Kidney (tissue), 14 donors: Measurements from ENCODE around the gene FLRT1. TPM values are rescaled to one million over a fixed set of nuclear protein-coding genes. Genes with fewer than 3 reads are reported as not detected.

Experiments used
- DNase-seq, 5 donors: peaks; one replicate each; pipeline ENCODE4 v3.0.0-alpha.2; 2013 to 2020
- FAIRE-seq: peaks from 2 replicates; lab custom pipeline; 2012; peaks lifted over from hg19 to GRCh38; lab: Jason Lieb, UNC
- H3K27ac ChIP-seq, 2 donors: one replicate each; pipeline ENCODE4 v1.7.0; 2013; ENCODE audit warnings: low read depth in 2 of 2, low read length in 2 of 2, inconsistent platforms in 1 of 2
- H3K27me3 ChIP-seq: one replicate; pipeline ENCODE4 v1.7.1; 2013; ENCODE audit warnings: low read length, inconsistent platforms; ENCODE audit not compliant: control insufficient read depth, insufficient read depth
- H3K36me3 ChIP-seq, 3 donors: one replicate each; pipeline versions ENCODE4 v1.7.0 to v1.7.1; 2013; ENCODE audit warnings: low read length in 3 of 3, control low read depth in 1 of 3, inconsistent platforms in 1 of 3; ENCODE audit not compliant: insufficient read depth in 3 of 3, control insufficient read depth in 2 of 3
- H3K4me1 ChIP-seq, 3 donors: one replicate each; pipeline versions ENCODE4 v1.7.0 to v1.7.1; 2013; ENCODE audit warnings: low read length in 3 of 3, inconsistent platforms in 1 of 3, low read depth in 1 of 3; ENCODE audit not compliant: control insufficient read depth in 2 of 3, insufficient read depth in 2 of 3
- H3K4me3 ChIP-seq, 3 donors: one replicate each; pipeline versions ENCODE4 v1.7.0 to v1.8.1; 2013; ENCODE audit warnings: low read length in 3 of 3, control low read depth in 1 of 3, inconsistent platforms in 1 of 3
- H3K9ac ChIP-seq, 3 donors: one replicate each; pipeline versions ENCODE4 v1.7.0 to v1.7.1; 2013; ENCODE audit warnings: low read length in 3 of 3, control low read depth in 1 of 3, inconsistent platforms in 1 of 3
- H3K9me3 ChIP-seq, 3 donors: one replicate each; pipeline versions ENCODE4 v1.7.0 to v1.7.1; 2013; ENCODE audit warnings: low read length in 3 of 3, control low read depth in 1 of 3, inconsistent platforms in 1 of 3; ENCODE audit not compliant: control insufficient read depth in 2 of 3, insufficient read depth in 1 of 3
- intact Hi-C: fragments of 100-400 bp; cut with DNase I; formaldehyde crosslinking; loops from one replicate; pipeline ENCODE4 v1.11.1; 2022
- polyA plus RNA-seq: library from polyadenylated mRNA; stranded (reverse); fragments of 350-450 nt; fragmentation: Illumina TruSeq; extraction: RNeasy Lipid Tissue Mini Kit (QIAGEN cat#74804); gene quantifications from one replicate; pipeline ENCODE4 v1.2.3, GENCODE V29; 2014; ENCODE audit warnings: low read depth, low replicate concordance; ENCODE audit not compliant: insufficient read depth
- total RNA-seq: library from RNA; stranded (reverse); fragmentation: NEBNext Ultra II Directional; extraction: Animal tissue kit (Norgen Biotek cat#: 25700); gene quantifications from one replicate; pipeline ENCODE4 v1.2.1, GENCODE V29; 2021
- TF ChIP-seq, protein P1 (sequence below): IDR thresholded peaks from 3 replicates; pipeline ENCODE4 v1.5.1; 2012; ENCODE audit warnings: mild to moderate bottlenecking, moderate library complexity, borderline replicate concordance; ENCODE audit not compliant: insufficient read depth; ENCODE audit errors: extremely low read depth
- donor health status: control.
- donor health status: control.
- donor health status: control.
- donor health status: control.
- donor health status: control.
- donor health status: DM: yes; HTN: yes; CAD: no.
- donor health status: Normal renal cell carcinoma (clear cell type).

FLRT1 gene
- total and polyA plus RNA-seq, 2 donors from 2014 or later = 0.66 to 1.5 TPM

DNA sequence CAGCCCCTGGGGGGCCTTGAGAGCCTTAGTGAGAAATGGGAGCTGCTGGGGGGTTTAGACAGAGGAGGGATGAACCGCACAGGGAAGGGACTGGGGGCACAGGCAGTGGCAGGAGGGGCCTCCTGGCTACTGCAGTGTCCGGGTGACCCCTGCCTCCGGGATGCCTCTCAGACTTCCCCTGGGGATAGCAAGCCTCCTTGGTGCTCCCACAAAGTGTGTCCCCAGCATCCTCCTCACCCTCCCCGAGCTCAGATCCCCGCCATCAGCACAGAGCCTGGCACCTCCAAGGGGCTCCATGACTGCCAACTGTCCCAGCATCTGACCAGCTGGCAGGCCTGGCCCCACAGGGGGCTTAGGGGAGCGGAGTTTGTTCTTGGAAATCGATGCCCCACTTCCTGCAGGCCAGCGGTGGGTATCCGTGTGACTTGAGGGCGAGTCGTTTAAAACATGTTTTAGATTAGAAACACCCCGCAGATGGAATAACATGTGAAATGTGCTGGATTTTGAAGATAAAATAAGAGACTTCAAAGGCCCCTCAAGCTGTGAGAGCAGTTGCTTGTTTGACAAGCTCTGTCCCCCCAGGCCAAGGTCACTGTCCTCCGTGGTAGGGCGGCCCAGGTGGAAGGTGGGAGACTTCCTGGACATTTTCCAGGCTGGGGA, 13.5 kb upstream of the FLRT1 start:
- no peaks in the 10 kb centered on the region for H3K27me3 ChIP-seq
- H3K4me3 ChIP-seq = no peak overlapping the region
- H3K9ac ChIP-seq = no peak overlapping the region
- DNase-seq = no peak
- peaks cover 0 to 18% (median 4%) of the 10 kb centered on the region in 3 donors for H3K4me1 ChIP-seq
- FAIRE-seq = no peak
- no peaks in the 10 kb centered on the region for H3K9me3 ChIP-seq
- H3K27ac ChIP-seq = no peak overlapping the region
- intact Hi-C loops = no loop called here
- TF ChIP-seq, protein P1, sequence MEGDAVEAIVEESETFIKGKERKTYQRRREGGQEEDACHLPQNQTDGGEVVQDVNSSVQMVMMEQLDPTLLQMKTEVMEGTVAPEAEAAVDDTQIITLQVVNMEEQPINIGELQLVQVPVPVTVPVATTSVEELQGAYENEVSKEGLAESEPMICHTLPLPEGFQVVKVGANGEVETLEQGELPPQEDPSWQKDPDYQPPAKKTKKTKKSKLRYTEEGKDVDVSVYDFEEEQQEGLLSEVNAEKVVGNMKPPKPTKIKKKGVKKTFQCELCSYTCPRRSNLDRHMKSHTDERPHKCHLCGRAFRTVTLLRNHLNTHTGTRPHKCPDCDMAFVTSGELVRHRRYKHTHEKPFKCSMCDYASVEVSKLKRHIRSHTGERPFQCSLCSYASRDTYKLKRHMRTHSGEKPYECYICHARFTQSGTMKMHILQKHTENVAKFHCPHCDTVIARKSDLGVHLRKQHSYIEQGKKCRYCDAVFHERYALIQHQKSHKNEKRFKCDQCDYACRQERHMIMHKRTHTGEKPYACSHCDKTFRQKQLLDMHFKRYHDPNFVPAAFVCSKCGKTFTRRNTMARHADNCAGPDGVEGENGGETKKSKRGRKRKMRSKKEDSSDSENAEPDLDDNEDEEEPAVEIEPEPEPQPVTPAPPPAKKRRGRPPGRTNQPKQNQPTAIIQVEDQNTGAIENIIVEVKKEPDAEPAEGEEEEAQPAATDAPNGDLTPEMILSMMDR = no peak
- no peaks in the 10 kb centered on the region for H3K36me3 ChIP-seq

DNA sequence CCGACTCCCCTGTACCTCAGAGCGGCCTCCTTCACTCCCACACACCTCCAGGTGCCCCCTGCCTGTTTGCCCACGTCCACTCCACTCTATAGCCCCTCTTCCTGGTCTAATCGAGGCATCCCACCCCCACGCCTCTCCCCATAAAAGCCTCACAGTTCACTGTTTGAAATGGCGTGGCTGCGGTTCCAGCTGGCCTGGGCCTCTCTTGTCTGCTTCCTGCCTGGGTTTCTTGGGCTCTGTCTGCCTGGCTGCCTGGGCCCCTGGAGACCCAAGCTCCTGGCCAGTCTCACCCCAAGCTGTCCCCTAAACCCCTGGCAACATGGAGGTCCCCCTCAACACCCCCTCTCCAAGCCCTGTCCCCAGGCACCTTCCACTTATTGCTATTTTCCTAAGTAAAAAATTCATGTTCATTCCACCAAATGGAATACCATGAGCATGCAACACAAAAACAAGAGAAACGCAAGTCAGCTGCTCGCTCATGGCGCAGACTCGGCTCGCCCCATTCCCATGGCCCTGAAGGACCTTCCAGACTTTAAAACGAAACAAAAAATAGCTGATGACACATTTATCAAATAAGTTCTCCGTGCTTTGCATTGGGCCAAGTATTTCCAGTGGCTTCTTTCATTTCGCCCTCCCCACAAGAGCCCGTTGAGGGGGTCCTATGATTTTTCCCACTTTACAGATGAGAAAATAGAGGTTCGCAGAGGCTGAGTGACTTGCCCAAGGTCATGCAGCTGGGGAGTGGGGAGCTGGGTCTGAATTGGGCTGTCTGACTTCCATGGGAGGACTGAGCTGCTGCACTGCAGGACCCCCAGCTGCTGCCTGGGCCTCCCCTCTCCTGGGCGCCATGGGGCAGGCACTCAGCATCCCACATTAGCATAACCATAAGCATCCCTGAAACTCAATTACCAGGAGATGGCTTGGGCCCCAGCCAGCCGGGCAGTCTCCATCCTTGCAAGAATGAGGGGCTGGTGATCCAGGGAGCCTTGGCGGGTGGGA, 11.7 kb upstream of the FLRT1 start:
- DNase-seq (peak in 1 of 5 donors; percentile 56), FAIRE-seq (no peak)
- TF ChIP-seq, protein P1 = no peak
- no peaks in the 10 kb centered on the region for H3K36me3 ChIP-seq
- intact Hi-C loops = no loop called here
- no peak overlapping the region for H3K9ac ChIP-seq
- H3K4me3 ChIP-seq = no peak overlapping the region
- peak overlapping the region in 1 of 2 donors; percentile 9 for H3K27ac ChIP-seq
- no peaks in the 10 kb centered on the region for H3K9me3 ChIP-seq
- H3K4me1 ChIP-seq = peaks cover 0 to 15% (median 4%) of the 10 kb centered on the region in 3 donors
- H3K27me3 ChIP-seq = no peaks in the 10 kb centered on the region

DNA sequence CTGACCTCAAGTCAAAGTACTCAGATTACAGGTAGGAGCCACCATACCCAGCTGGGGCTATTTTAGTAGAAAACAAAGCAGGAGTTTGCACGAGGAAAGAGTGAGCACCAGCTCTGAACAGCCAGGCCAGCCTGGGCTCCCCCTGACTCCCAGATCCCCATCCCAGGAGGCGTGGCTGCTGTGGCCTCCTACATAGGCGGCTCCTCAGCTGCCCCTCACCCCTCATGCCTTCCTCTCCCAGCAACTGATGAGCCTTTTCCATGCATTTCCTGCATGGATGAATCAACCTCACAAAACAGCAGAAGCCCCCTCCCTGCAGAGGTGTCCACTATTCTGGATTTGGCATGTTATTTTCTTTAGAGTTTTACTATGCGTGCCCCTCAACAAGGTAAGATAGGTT, 10.5 kb upstream of the FLRT1 start:
- DNase-seq (peak in 2 of 5 donors; percentile 38 to 58), FAIRE-seq (no peak)
- no peaks in the 10 kb centered on the region for H3K9me3 ChIP-seq
- no peak overlapping the region for H3K4me3 ChIP-seq
- H3K9ac ChIP-seq = no peak overlapping the region
- H3K27me3 ChIP-seq = no peaks in the 10 kb centered on the region
- TF ChIP-seq, protein P1 = no peak
- intact Hi-C loops = no loop called here
- no peaks in the 10 kb centered on the region for H3K36me3 ChIP-seq
- H3K27ac ChIP-seq = no peak overlapping the region
- peaks cover 0 to 9% (median 3%) of the 10 kb centered on the region in 3 donors for H3K4me1 ChIP-seq
